BLaER1 treated with 17β-estradiol and CSF1 and Interleukin-3, amounts not matched to agents 10 nM and 100 nM (cell line): ENCODE data around the gene GNLY.
A peak's percentile ranks its signal among the peaks of the same experiment; 100 is the strongest.

Source experiments
- H3K27ac ChIP-seq, 11 experiments: shearing (Covaris generic); formaldehyde crosslinking; 2 replicates each; pipeline ENCODE4 v1.8.1; 2022
- H3K27me3 ChIP-seq, 11 experiments: shearing (Covaris generic); formaldehyde crosslinking; 2 replicates each; pipeline ENCODE4 v1.8.1; 2022
- H3K36me3 ChIP-seq, 11 experiments: shearing (Covaris generic); formaldehyde crosslinking; 2 replicates each; pipeline ENCODE4 v1.8.1; 2022
- H3K4me1 ChIP-seq, 10 experiments: shearing (Covaris generic); formaldehyde crosslinking; 2 replicates each; pipeline ENCODE4 v1.8.1; 2022
- H3K4me2 ChIP-seq, 11 experiments: shearing (Covaris generic); formaldehyde crosslinking; 2 replicates each; pipeline ENCODE4 v1.8.1; 2022
- H3K4me3 ChIP-seq, 10 experiments: shearing (Covaris generic); formaldehyde crosslinking; 2 replicates each; pipeline ENCODE4 v1.8.1; 2022
- H3K9ac ChIP-seq, 11 experiments: shearing (Covaris generic); formaldehyde crosslinking; 2 replicates each; pipeline ENCODE4 v1.8.1; 2022
- H3K9me3 ChIP-seq, 11 experiments: shearing (Covaris generic); formaldehyde crosslinking; replicated peaks in 1 of 11; 2 replicates each; pipeline ENCODE4 v1.8.1; 2022
- H4K20me1 ChIP-seq, 11 experiments: shearing (Covaris generic); formaldehyde crosslinking; 2 replicates each; pipeline ENCODE4 v1.8.1; 2022
- Cebpa-rat ChIP-seq, 11 experiments: shearing (Covaris generic); IDR thresholded peaks; 2 replicates each; pipeline ENCODE4 v1.8.1; 2022

GNLY gene

GRCh38 chr2:85744741-85745601 is 50.8 kb downstream of the GNLY start:
- no peaks in the 10 kb centered on the region for H3K36me3 ChIP-seq
- no peaks in the 10 kb centered on the region for H3K9me3 ChIP-seq
- peak overlapping the region in 2 of 10 experiments; percentile 6; a peak in 4 of 20 replicates for H3K4me3 ChIP-seq
- H3K27ac ChIP-seq = peak overlapping the region in 2 of 11 experiments; percentile 13 to 32; a peak in 5 of 22 replicates
- H3K9ac ChIP-seq = peak overlapping the region in 6 of 11 experiments; percentile 7 to 47 (median 22); a peak in 7 of 22 replicates
- peaks cover 0 to 48% (median 3%) of the 10 kb centered on the region in 11 experiments; a peak in 11 of 22 replicates for H3K27me3 ChIP-seq
- H3K4me1 ChIP-seq = peaks cover 47 to 78% (median 76%) of the 10 kb centered on the region in 10 experiments
- H4K20me1 ChIP-seq = peaks cover 0 to 19% (median 4%) of the 10 kb centered on the region in 11 experiments; a peak in 8 of 22 replicates
- peak overlapping the region; percentile 70 to 89 (median 85) for H3K4me2 ChIP-seq
- TF ChIP-seq Cebpa-rat (IDR thresholded peaks at IDR 0.05) = no peak

GRCh38 chr2:85745619-85746018 is 51.5 kb downstream of the GNLY start:
- Histone ChIP-seq H3K27me3 (peaks cover 0 to 48% (median 4%) of the 10 kb centered on the region in 11 experiments; a peak in 15 of 22 replicates), H3K4me3 (peak overlapping the region in 2 of 10 experiments; percentile 6; a peak in 4 of 20 replicates), H3K4me2 (peak overlapping the region; percentile 70 to 89 (median 85)), H3K9ac (peak overlapping the region in 6 of 11 experiments; percentile 7 to 47 (median 26); a peak in 6 of 22 replicates), H3K27ac (no peak overlapping the region; a peak in 3 of 22 replicates), H3K36me3 (no peaks in the 10 kb centered on the region), H3K9me3 (no peaks in the 10 kb centered on the region), H3K4me1 (peaks cover 47 to 78% (median 76%) of the 10 kb centered on the region in 10 experiments), H4K20me1 (peaks cover 0 to 20% (median 4%) of the 10 kb centered on the region in 11 experiments; a peak in 10 of 22 replicates)
- TF ChIP-seq Cebpa-rat (IDR thresholded peaks at IDR 0.05) = no peak

GRCh38 chr2:85746321-85747004 is 52.3 kb downstream of the GNLY start:
- Histone ChIP-seq H3K9me3 (no peaks in the 10 kb centered on the region), H3K27ac (no peak overlapping the region), H3K4me2 (peak overlapping the region; percentile 70 to 89 (median 85)), H3K4me1 (peaks cover 47 to 78% (median 76%) of the 10 kb centered on the region in 10 experiments), H3K36me3 (no peaks in the 10 kb centered on the region), H3K9ac (peak overlapping the region in 2 of 11 experiments; percentile 9 to 24; a peak in 2 of 22 replicates), H3K4me3 (no peak overlapping the region; a peak in 1 of 20 replicates), H4K20me1 (peaks cover 0 to 23% (median 8%) of the 10 kb centered on the region in 11 experiments; a peak in 12 of 22 replicates), H3K27me3 (peaks cover 8 to 55% (median 12%) of the 10 kb centered on the region in 11 experiments)
- TF ChIP-seq Cebpa-rat (IDR thresholded peaks at IDR 0.05) = no peak

DNA sequence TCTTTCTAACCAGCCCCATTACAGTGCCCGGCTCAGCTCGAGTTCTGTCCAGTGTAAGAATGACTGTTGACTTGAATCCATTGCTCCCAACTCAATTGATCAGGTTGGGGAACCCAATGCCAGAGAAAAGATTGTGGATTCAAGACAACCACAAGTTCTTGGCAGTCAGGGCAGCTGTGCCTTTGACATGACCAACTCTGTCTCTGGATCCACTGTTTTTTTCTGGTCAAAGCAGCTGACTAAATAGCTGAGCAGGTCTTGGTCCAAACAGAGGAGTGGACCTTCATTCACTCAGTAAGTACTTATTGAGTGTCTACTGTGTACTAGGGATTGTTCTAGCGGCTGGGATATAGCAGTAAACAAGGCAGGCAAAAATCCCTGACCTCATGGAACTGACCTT is 53.3 kb downstream of the GNLY start:
- H3K4me2 ChIP-seq = peak overlapping the region in 10 of 11 experiments; percentile 55 to 89 (median 79); a peak in 20 of 22 replicates
- peaks cover 47 to 70% (median 67%) of the 10 kb centered on the region in 10 experiments for H3K4me1 ChIP-seq
- H3K9me3 ChIP-seq = no peaks in the 10 kb centered on the region
- no peak overlapping the region for H3K4me3 ChIP-seq
- no peak overlapping the region for H3K9ac ChIP-seq
- no peak for TF ChIP-seq Cebpa-rat (IDR thresholded peaks at IDR 0.05)
- peaks cover 0 to 33% (median 16%) of the 10 kb centered on the region in 11 experiments; a peak in 12 of 22 replicates for H4K20me1 ChIP-seq
- no peak overlapping the region for H3K27ac ChIP-seq
- peaks cover 18 to 60% (median 22%) of the 10 kb centered on the region in 11 experiments for H3K27me3 ChIP-seq
- H3K36me3 ChIP-seq = no peaks in the 10 kb centered on the region

DNA sequence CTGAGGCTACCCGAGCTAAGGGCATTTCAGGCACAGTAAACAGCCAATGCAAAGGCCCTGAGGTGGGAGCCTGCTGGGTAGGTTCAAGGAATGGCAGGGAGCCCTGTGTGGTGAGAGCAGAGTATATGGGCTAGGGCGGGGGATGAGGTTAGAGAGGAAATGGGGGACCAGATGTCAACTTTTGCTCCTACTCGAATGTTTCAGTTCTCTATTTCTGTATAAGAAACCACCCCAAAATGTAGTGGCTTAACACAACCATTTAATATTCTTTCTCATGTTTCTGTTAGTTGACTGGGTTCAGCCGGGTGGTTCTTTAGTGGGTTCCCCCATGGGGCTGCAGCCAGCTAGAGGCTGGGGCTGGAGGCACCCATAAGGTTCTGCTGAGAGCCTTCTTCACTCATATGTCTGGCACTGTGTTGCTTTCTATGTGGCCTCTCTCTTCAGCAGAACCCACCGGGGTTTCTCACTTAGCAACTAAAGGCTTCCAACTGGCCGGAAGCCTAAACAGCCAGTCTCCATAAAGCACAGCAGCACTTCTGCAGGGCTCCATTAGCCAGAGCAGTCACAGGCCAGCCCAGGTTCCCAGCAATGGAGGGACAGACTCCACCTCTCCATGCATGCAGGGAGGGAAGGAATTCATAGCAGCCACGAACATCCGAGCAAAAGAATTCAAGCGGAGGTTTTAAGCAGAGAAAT is 54.0 kb downstream of the GNLY start:
- Histone ChIP-seq H3K4me3 (no peak overlapping the region), H3K9me3 (no peaks in the 10 kb centered on the region), H3K9ac (0 out of 22 replicates have a peak overlapping the region, but pooled peaks of 1 of the 11 experiments have one; percentile 16), H3K27ac (peak overlapping the region in 2 of 11 experiments; percentile 35 to 39; a peak in 3 of 22 replicates), H3K27me3 (peaks cover 25 to 60% (median 30%) of the 10 kb centered on the region in 11 experiments), H3K36me3 (no peaks in the 10 kb centered on the region), H3K4me2 (peak overlapping the region; percentile 55 to 89 (median 76)), H3K4me1 (peaks cover 48 to 64% (median 61%) of the 10 kb centered on the region in 10 experiments), H4K20me1 (peaks cover 0 to 40% (median 18%) of the 10 kb centered on the region in 11 experiments; a peak in 14 of 22 replicates)
- TF ChIP-seq Cebpa-rat (IDR thresholded peaks at IDR 0.05) = no peak
